Neuron (in vitro differentiated cells): ENCODE measurements around the gene GREB1.

Source experiments
- H2AFZ ChIP-seq: one replicate; pipeline ENCODE4 v1.6.1; 2013; ENCODE audit warnings: low read depth, mild to moderate bottlenecking, inconsistent platforms, low read length, moderate library complexity
- H3K27me3 ChIP-seq: one replicate; pipeline ENCODE4 v1.6.1; 2013; ENCODE audit warnings: low read length; ENCODE audit not compliant: insufficient read depth
- H3K36me3 ChIP-seq: one replicate; pipeline ENCODE4 v1.6.1; 2013; ENCODE audit warnings: low read length; ENCODE audit not compliant: insufficient read depth
- H3K4me1 ChIP-seq: one replicate; pipeline ENCODE4 v1.6.1; 2013; ENCODE audit warnings: low read length; ENCODE audit not compliant: insufficient read depth
- H3K4me3 ChIP-seq: 2 replicates; pipeline ENCODE4 v1.5.1; 2013; ENCODE audit warnings: mild to moderate bottlenecking, low read length, moderate library complexity
- H3K9me3 ChIP-seq: one replicate; pipeline ENCODE4 v1.6.1; 2013; ENCODE audit warnings: low read length

Gene GREB1

GRCh38 chr2:11677136-11678055 lies 143.6 kb downstream of the GREB1 start:
- peaks cover 25% of the 10 kb centered on the region for H3K27me3 ChIP-seq
- H3K36me3 ChIP-seq, result no peaks in the 10 kb centered on the region
- H3K4me3 ChIP-seq, result no peak overlapping the region
- H3K4me1 ChIP-seq, result peaks cover 8% of the 10 kb centered on the region
- no peaks in the 10 kb centered on the region for H3K9me3 ChIP-seq
- no peak overlapping the region for H2AFZ ChIP-seq

DNA sequence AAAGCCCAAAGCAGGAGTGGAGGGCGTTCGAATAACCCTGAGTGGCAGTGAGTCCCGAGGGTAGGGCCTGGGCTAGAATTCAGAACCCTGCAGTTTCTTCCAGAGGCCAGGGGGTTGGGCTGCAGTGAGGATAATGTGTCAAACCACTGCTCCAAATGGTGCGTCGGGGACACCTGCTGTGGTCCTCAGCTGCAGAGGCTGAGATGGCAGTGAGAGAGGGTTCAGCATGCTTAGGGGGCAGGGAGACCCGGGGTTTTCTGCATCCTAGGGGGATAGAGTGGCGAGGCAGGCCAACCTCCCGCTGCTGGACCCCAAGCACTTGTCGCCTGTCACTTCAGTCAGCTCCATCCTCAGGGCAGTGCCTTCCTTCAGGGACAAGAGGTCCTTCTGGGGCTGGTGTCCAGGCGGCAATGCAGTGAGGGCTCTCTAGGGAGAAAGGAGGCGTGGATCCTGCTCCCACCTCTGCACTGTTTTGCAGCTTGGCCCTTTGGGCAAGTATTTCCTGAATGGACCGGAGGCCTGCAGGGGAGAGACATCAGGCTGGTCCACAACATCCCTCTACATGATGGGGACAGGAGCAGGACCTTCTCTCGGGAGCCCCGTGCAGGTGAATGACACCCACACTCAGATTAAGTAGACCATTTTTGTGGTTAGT lies 144.6 kb downstream of the GREB1 start:
- Histone ChIP-seq H3K27me3 (peaks cover 25% of the 10 kb centered on the region), H3K9me3 (no peaks in the 10 kb centered on the region), H3K4me3 (no peak overlapping the region), H2AFZ (no peak overlapping the region), H3K4me1 (peaks cover 8% of the 10 kb centered on the region), H3K36me3 (no peaks in the 10 kb centered on the region)

- H3K36me3 ChIP-seq, result no peaks in the 10 kb centered on the region
- H3K4me1 ChIP-seq, result peaks cover 8% of the 10 kb centered on the region
- peaks cover 25% of the 10 kb centered on the region for H3K27me3 ChIP-seq
- no peak overlapping the region for H2AFZ ChIP-seq
- no peaks in the 10 kb centered on the region for H3K9me3 ChIP-seq
- no peak overlapping the region for H3K4me3 ChIP-seq
Observed at GRCh38 chr2:11679016-11679415, 145.2 kb downstream of the GREB1 start.

DNA sequence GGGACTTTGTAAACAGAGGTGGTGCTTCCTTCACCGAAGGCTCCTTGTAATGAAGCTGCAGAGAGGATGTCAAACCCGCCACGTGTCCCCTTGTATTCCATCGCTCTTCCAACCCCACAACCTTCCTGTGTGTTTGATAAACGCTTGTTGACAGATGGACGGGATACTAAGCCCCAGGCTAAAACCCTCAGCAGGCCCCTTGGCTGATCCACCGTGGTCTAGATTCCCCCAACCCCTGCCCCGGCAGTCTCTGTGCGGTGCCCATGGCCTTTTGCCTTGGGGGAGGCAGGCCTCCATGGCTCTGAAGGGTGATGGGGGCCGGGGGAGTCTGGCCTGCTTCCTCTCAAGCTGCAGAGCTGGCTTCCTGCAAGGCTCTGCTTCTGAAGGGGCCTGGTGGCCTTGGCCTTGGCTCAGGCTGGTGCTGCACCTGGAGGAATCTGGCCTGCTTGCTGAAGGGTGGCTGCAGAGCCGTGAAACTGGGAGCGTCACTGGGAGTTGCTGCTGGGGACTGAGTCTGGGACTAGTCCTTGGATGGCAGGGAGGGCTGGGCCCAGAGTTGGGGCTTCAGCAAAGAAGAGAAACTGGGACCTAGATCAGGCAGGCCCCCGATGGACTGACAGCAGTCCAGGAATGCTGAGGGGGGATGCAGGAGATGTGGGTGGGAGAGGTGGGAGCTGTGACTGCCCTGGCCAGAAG lies 145.8 kb downstream of the GREB1 start:
- H3K9me3 ChIP-seq, result no peaks in the 10 kb centered on the region
- H3K4me3 ChIP-seq, result no peak overlapping the region
- H3K27me3 ChIP-seq, result peaks cover 25% of the 10 kb centered on the region
- H3K36me3 ChIP-seq, result no peaks in the 10 kb centered on the region
- H3K4me1 ChIP-seq, result peaks cover 12% of the 10 kb centered on the region
- H2AFZ ChIP-seq, result no peak overlapping the region

GRCh38 chr2:11680182-11680900 lies 146.5 kb downstream of the GREB1 start:
- H3K4me1 ChIP-seq, result peaks cover 18% of the 10 kb centered on the region
- no peaks in the 10 kb centered on the region for H3K36me3 ChIP-seq
- H3K9me3 ChIP-seq, result no peaks in the 10 kb centered on the region
- H3K4me3 ChIP-seq, result no peak overlapping the region
- no peak overlapping the region for H2AFZ ChIP-seq
- H3K27me3 ChIP-seq, result peaks cover 25% of the 10 kb centered on the region

DNA sequence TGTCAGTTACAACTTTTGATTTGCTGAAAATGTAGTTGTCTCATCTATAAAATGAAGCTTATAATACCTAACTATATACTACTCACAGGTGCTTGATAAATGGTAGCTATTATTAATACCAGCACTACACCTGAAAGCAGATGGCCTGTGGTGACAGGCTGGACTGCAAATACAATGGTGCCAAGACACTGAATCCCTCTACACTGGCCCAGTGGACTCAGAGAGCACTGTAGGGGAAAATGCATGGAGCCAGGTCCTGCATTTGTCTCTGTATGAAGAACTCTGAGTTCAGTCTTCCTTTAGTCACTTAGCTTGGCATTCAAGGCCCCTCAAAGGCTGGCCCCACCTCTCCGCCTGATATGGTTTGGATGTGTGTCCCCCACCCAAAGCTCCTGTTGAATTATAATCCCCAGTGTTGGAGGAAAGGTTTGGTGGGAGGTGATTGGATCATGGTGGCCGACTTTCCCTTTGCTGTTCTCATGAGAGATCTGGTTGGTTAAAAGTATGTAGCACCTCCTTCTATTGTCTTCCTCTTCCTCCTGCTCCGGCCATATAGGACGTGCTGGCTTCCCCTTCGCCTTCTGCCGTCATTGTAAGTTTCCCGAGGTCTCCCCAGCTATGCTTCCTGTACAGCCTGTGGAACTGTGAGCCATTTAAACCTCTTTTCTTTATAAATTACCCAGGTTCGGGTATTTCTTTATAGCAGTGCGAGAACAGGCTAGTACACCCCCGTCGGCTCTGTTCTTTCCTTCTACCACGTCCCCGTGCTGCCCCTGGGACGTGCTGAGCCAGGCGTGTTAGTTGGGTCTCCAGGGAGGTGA lies 147.3 kb downstream of the GREB1 start:
- no peaks in the 10 kb centered on the region for H3K9me3 ChIP-seq
- no peak overlapping the region for H3K4me3 ChIP-seq
- no peak overlapping the region for H2AFZ ChIP-seq
- peaks cover 18% of the 10 kb centered on the region for H3K4me1 ChIP-seq
- H3K27me3 ChIP-seq, result peaks cover 25% of the 10 kb centered on the region
- no peaks in the 10 kb centered on the region for H3K36me3 ChIP-seq

DNA sequence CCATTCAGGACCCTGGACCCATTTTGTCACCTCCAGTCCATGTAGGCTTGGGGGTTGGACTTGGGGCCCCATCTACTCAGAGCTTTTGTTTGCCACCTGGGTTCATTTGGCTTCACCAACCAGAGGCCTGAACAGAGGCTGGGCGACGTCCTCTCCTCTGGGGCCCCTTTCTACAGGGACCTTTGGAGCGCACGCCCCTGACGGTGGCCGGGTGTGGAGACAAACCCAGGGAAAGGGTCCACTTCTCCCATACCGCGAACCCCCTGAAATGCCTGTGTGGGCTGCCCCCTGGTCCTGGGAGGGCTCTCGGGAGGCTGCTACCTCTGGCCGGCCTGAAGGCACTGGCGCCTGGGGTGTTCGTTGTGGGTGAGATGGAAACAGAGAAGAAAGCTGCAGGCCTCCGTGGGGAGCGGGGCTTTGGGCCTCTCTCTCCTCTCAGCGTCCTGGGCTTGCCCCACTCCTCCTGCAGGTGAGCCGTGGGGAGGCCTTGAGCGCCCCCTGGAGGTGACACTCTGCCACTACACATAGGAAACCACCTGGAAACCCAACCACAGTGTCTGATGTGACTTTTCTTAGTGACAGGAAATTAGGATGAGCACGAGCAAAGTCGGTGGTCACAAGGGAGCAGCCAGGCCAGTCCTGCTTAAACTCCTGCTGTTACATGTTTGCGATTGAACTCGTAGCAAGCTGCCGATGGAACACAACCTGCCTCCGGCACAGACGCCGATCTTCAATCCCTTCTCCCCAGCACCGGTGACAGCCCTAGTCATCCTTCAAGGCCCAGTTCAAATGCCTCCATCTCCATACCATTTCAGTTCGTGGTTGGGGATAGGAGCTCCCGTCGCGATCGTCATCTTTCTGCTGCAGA lies 148.1 kb downstream of the GREB1 start:
- H3K4me3 ChIP-seq, result no peak overlapping the region
- peaks cover 18% of the 10 kb centered on the region for H3K4me1 ChIP-seq
- peaks cover 20% of the 10 kb centered on the region for H3K27me3 ChIP-seq
- no peaks in the 10 kb centered on the region for H3K36me3 ChIP-seq
- no peak overlapping the region for H2AFZ ChIP-seq
- no peaks in the 10 kb centered on the region for H3K9me3 ChIP-seq

DNA sequence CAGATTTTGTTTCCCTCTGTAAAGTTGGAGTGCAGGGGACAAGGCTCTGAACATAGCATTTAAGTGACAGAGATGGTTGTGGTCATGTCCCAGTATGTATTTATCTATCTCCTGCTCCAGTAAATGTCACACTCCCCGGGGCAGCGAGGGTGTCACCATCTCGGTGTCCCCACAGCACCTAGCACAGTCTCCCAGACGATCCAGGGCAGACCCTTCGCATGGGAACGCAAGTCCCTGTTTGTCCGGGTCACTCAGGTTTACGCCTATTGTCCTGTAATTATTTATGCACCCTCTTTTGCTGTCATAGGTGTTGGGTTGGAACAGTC lies 148.7 kb downstream of the GREB1 start:
- H3K4me1 ChIP-seq, result peaks cover 18% of the 10 kb centered on the region
- H3K9me3 ChIP-seq, result no peaks in the 10 kb centered on the region
- H3K36me3 ChIP-seq, result no peaks in the 10 kb centered on the region
- H3K4me3 ChIP-seq, result no peak overlapping the region
- H3K27me3 ChIP-seq, result peaks cover 16% of the 10 kb centered on the region
- no peak overlapping the region for H2AFZ ChIP-seq

GRCh38 chr2:11683476-11683875 lies 149.6 kb downstream of the GREB1 start:
- H3K27me3 ChIP-seq, result peaks cover 9% of the 10 kb centered on the region
- no peak overlapping the region for H3K4me3 ChIP-seq
- peaks cover 23% of the 10 kb centered on the region for H3K4me1 ChIP-seq

GRCh38 chr2:11683966-11684365 lies 150.1 kb downstream of the GREB1 start:
- peaks cover 4% of the 10 kb centered on the region for H3K27me3 ChIP-seq
- H2AFZ ChIP-seq, result no peak overlapping the region
- H3K4me1 ChIP-seq, result peaks cover 28% of the 10 kb centered on the region
- no peaks in the 10 kb centered on the region for H3K9me3 ChIP-seq
- no peaks in the 10 kb centered on the region for H3K36me3 ChIP-seq
- no peak overlapping the region for H3K4me3 ChIP-seq

More at GRCh38 chr2:11683476-11683875, 149.6 kb downstream of the GREB1 start:
- Histone ChIP-seq H3K36me3 (no peaks in the 10 kb centered on the region), H2AFZ (no peak overlapping the region), H3K9me3 (no peaks in the 10 kb centered on the region)

- no peaks in the 10 kb centered on the region for H3K36me3 ChIP-seq
- no peaks in the 10 kb centered on the region for H3K9me3 ChIP-seq
- H3K4me3 ChIP-seq, result no peak overlapping the region
- no peak overlapping the region for H2AFZ ChIP-seq
- peaks cover 29% of the 10 kb centered on the region for H3K4me1 ChIP-seq
- no peaks in the 10 kb centered on the region for H3K27me3 ChIP-seq
Observed at GRCh38 chr2:11684894-11685460, 151.1 kb downstream of the GREB1 start.
